Fibroblast of peridontal ligament (primary cell): Measurements from ENCODE around the gene EXOSC7.
"Not testable (repeated sequence)": the region's sequence is repeated elsewhere in the genome, so short reads cannot be mapped to it uniquely, and the experiment has no call there.

Experiments used
- DNase-seq: peaks from one replicate; pipeline ENCODE4 v3.0.0-alpha.2; 2010; ENCODE audit errors: extremely low read depth

Gene EXOSC7

DNA sequence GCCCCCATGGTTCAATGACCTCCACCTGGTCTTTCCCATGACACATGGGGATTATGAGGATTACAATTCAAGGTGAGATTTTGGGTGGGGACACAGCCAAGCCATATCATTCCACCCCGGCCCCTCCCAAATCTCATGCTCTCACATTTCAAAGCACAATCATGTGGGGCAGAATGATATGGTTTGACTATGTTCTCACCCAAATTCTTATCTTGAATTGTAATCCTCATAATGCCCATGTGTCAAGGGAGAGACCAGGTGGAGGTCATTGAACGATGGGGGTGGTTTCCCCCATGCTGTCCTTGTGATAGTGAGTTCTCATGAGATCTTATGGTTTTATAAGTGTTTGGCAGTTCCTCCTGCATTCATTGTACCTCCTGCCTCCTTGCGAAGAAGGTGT is 47.6 kb downstream of the EXOSC7 start:
- DNase-seq = no peak

DNA sequence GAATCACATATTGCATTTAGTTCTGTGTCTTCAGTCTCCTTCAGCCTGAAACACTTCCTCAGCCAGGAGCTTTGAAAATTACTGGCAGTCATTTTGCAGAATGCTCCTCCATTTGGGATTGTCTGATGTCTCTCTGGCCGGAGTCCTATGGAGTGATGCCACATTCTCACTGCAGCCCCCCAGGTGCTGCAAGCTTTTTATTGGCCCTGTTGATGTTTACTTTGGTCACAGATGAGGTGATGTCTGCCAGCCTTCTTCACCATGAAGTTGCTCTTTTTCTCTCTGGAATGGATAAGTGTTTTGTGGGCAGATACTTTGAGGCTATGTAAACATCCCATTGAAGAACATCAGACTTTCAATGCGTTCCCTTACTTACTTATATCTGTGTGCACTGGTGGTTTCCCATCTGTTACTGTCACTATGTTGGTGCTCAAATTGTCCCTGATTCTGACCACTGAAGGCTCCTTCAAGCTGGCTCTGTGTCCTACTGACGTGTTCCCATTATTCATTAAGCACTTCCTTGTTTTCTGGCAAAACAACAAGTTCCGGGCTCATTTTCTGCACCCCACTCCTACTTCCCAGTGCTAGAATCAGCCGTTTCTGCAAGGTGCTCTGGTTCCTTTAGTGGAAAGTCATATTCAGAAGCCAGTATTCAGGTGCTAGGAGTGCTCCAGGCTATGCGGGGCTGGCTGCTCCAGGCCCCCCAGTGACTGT is 48.7 kb downstream of the EXOSC7 start:
- DNase-seq = no peak

DNA sequence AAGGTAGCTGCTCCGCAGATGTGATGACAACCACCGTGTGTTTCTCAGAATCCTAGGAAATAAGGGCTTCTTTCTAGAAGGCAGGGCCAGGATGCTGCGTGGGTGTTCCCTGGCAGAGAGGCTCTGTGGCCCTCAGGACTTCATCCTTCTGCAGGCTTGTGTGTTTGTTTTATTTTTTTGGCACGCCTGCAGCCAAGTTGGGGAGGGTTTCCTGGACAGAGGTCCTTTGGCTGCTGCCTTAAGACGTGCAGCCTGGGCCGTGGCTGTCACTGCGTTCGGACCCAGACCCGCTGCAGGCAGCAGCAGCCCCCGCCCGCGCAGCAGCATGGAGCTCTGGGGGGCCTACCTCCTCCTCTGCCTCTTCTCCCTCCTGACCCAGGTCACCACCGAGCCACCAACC is 50.0 kb downstream of the EXOSC7 start, which contains the start of gene CLEC3B:
Gene CLEC3B, plus strand, starts transcription at position 266 of the 400 bp plus-strand sequence. Its CDS starts 60 bp downstream, at position 326.
- DNase-seq = peak; percentile 65

DNA sequence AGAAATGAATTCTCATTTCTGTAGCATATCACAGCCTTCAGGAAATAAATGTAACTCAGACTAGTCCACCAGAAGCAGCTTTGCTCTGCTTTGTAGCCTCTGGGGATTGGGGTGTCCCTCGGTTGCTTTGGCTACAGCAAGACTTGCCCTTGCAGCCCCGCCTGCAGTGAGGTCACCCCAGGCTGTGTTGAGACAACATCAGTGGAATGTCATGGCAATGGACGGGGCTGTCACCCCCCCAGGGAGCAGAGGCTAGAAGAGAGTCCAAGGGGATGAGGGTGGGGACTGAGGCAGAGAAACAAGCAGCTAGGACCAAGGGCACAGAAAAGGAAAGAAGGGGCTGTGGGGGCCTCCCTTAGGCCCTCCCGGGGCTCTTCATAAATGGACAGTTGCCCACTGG is 50.9 kb downstream of the EXOSC7 start:
- DNase-seq = peak; percentile 75

DNA sequence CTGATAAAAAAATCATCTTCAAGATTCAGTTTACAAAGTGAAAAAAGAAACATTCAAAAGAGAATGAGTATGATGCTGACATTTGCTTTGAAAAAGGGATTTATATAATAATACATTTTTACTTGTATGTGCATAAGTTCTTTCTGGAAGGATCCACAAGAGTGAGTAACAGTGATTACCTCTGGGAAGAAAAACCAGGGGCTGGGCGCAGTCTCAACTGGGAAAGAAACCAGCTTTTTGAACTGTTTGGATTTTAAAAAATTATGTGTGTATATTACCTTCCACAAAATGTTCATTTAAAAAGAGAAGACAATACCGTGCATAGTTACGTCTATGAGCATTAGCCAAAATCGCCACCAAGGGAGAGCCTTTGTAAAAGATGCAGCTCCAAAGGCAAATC is 51.4 kb downstream of the EXOSC7 start:
- peak; percentile 61 for DNase-seq

DNA sequence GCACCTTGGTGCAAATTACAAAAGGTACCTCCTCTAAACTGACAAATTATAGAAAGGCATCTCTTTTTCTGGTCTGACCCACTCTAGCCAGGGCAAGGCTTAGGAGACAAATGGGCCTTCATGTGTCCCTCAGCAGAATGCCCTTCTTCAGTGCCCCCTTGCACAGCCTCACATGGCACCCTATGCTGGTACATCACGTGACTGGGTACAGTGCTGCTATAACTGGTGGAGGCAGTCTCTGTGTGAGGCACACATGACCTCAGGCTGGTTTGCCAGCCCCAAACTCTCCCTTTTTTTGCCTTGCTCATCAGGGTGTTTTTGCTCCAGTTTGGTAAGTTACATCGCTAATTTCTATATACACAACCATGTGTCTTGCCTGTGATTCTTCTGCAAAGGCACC is 53.2 kb downstream of the EXOSC7 start:
- no peak for DNase-seq

DNA sequence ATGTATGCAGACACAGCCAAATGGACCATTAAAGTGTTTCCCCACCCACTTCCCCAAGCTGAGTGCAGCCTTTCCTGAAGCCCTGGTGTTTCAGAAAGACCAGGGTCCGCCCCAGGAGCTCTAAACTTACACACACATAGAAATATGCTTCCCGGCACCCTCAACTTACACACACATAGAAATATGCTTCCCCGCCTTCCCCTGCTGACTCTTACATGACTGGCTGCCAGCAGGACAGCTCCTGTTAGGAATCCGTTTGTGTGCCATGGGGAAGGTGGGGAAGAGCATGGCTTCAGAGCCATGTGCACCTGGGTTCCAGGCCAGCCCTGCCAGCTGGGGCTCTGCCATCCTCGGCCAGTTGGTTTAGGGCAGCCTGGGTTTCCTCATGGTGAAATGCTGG is 53.6 kb downstream of the EXOSC7 start:
- DNase-seq = no peak

DNA sequence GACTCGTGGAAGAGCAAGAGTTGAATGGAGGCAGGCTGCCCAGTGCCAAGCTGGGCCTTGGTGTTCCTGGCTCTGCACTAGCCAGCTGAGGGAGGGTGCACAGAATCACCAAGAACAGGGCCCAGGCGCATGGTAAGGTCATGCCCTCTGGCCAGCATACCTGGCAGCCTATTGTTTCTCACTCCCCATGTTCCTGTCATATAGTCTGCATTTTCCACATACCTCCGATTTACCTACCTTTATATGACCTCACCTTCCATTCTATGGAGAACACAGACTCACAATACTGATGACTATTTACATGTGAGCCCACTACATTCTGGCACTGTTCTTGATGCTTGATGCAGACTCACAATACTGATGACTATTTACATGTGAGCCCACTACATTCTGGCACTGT is 55.5 kb downstream of the EXOSC7 start:
- DNase-seq = no peak

DNA sequence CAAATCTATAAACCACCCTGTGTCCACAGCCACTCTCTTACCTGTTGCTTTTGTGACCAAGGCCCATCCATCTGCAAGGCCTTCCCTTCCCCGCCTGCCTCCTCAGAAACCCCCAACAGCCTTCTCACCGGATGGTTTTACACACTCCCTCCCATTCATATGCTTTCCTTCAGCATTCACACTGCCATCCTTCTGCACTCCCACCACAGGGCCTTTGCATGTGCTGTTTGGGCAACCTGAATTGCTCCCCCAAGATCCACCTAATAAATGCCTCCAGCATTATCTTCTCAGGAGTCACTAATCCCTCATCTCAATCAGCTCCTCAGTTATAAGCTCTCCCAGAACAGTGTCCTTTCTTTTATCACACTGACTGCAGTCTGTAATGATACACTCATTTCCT is 56.1 kb downstream of the EXOSC7 start:
- DNase-seq = no peak

DNA sequence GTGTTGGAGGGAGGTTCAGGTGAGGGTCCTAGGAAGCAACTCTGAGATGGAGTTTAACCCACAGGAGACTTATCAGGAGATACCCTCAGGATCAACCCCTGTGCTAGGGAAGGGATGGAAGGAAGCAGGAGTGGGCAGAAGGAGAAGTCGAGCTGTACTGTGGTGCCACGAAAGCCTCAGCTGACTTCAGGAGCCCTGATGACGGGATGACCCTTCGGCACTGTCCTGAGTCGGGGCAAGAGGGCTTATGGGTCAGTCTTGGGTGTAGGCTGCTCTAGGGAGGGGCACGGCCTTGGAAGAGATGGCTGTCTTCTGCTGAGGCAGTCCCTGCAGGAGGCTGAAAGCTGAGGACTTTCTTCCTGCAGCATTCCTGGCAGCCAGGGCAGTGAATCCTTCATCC is 57.7 kb downstream of the EXOSC7 start:
- DNase-seq = no peak

DNA sequence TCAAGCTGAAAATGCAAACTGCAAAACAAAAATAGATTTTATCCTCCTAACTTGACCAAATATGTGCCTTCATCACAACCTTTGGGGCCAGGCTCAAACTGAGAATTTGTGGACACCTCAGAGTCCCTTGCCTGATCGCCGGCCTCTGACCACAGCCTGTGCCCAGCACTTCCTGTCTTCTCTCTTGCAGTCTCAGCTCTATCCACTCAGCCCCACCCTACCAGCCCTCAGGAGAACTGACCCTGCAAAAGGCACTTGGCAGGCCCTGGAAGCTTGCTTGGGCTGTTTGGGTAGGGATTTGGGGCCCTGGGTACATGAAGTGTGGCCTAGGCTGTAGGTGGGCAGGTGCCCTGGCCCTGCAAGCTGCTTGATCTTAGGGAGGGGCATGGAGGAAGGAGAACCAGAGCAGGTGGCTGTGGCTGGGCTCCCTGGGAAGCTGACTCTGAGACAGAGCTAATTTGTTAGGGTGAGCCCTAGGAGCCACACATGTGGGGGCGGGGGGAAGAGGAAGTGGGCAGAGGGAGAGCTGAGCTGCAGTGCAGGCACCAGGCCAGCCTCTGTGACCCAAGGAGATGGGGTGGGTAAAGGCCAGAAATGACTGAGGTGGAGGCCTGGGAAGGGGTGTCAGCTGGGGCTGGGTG is 58.7 kb downstream of the EXOSC7 start:
- DNase-seq = no peak

DNA sequence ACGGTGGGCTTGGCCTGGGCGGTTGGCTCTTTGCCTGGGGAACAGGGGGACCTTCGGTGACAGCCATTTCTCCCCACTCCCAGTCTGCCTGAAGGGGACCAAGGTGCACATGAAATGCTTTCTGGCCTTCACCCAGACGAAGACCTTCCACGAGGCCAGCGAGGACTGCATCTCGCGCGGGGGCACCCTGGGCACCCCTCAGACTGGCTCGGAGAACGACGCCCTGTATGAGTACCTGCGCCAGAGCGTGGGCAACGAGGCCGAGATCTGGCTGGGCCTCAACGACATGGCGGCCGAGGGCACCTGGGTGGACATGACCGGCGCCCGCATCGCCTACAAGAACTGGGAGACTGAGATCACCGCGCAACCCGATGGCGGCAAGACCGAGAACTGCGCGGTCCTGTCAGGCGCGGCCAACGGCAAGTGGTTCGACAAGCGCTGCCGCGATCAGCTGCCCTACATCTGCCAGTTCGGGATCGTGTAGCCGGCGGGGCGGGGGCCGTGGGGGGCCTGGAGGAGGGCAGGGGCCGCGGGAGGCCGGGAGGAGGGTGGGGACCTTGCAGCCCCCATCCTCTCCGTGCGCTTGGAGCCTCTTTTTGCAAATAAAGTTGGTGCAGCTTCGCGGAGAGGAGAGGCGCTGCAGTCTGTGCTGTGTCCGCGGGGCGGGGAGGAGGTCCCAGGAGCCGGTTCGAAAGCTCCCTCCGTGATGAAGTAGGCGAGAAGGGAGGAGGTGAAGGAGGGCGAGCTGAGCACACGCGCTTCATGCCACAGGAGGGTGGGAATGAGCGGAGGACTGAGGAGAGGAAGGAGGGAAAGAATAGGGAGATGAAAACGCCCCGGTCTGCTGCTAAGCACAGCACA is 59.6 kb downstream of the EXOSC7 start:
- peak; percentile 52 for DNase-seq

DNA sequence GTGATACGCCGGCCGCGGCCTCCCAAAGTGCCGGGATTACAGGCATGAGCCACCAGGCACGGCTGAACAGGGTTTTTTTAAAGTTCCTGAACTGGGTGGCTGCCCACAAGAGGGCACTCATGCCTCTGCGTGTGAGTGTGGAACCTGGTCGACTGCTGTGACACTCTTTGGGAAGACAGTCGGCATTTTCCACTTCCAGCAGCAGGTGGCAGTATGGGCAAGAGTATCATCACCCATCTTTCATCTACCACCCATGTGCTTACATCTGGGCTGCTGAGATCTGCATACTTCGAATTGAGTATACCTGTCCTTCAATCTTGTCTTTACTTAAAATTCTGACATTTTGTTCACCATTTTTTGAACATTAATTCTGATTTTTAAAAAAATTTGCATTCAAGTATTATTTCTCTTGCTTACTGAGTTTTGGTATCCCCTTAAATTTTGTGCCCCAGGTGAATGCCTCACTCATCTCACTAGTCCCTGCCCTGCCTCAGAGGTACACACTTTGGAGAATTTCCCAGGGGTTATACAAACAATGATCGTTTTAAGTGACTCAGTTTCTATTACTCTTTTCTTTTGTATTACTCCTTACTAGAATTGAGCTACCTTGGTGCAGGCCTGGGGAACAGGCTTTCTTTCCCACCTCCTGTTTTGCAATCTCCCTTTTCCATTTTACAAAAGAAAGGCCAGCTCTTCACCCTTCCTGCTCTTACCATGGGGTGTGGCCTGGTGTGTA is 61.8 kb downstream of the EXOSC7 start:
- DNase-seq = peak; percentile 95

DNA sequence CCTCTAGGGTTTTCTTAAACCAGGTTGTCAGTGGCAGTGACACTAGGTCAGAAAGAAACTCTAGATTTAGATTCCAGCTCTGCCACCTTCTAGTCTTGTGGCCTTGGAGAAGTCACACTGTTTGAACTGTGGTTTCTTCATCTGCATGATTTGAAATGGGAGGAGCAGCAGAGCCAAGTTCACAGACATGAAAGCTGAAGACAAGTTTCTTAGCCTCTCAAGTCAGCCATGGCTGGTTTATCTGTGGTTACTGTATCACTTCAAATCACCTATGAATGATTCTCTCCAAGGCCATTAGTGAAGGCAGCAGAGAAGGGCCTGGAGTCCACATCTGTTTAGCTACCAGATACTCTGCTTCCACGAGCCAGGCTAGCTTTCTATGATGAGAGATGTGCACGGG is 65.6 kb downstream of the EXOSC7 start:
- DNase-seq = no peak

DNA sequence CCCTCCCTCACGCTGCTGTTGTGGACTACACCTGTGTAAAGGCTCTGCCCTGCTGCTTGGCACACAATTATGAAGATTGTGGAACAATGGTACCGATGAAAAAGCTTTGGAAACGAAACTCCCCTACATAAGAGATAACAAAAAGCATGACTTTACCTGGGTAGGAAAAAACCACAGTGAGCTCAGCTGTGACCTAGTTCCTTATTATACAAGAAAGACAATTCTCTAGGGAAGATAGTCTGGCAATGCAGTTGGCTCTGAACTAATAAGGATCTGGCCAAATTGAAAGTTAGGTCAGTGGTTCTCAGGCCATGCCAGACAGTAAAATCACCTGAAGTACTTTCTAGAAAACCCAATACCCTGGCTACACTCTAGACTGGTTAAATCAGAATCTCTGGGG is 66.1 kb downstream of the EXOSC7 start:
- no peak for DNase-seq

DNA sequence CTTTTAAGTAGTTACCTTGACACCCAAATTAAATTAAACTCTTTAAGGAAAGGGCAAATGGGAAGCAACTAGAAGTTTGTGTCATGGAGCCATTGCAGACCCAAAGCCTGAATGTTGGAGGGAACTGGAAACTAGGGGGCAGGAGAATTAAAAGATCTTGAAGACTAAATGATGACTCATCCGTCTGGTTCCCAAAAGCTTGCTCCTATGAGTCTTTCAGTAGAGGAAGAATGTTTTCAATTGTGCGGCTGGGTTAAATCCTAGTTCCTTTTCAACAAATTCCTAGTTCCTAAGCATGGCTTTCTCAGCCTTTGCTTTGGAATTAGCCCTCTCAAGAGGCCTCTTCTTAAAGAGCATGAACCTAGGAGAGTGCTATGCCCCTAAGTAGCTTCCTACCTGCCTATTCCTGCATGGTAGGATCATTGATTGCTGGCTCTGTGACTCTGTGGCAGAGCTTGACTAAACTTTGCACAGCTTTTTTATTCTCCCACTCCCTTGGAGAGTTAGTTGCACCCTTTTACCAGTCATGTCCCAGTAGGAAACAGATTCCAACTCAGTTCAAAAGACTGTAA is 67.8 kb downstream of the EXOSC7 start:
- DNase-seq = peak; percentile 98

DNA sequence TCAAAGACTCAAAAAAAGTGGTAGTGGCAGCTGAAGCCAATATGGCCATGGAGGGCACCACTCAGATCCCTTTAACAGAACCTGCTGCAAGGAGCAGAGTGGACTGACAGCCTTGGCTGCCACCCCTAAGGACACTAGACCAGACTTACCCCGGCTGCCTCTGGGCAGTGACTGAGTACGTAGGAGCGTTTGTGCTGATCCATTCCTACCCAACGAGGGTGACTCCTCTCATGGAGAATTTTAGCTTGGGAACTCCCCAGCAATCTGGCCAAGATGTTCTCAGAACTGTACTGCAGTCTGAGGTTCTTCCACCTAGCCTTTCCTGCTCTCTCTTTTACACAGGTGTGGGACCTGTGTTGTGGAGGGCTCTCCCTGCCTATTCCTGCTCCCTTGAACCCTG is 72.2 kb downstream of the EXOSC7 start:
- no peak for DNase-seq

DNA sequence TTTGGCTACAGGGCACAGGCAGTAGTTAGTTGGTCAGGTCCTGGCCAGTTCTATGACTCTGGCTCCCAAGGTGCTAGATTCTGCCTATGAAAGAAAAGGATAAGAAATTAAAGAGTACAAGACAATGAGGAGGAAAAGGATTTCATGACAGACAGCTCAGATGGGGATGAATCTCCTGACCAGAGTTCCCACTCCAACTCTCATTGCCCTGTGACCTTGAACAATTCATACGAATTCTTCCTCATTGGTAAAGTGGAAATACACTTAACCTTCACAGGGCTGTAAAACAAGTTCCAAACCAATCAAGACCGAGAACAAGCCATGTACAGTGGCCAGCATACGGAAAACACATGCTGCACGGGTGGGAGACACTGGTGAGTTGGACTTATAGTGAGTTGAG is 73.8 kb downstream of the EXOSC7 start:
- no peak for DNase-seq

DNA sequence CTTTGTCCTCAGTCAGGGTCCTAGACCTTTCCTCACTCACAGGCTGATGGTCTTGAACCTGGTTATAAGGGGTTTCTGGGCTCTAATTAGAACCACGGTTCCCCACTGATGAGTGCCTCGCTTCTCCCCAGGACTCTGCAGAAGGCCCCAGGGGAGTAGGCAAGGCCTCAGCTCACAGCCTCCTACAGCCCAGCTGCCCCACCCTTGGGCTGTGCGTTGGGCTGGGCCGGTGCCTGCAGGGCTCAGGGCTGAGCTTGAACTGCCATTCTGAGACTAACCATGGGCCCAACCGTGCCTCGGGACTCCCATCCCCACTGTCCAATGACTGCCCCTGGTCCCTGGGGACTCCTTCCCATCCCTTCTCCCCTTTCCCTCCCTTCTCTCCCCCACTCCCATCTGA is 75.6 kb downstream of the EXOSC7 start:
- no peak for DNase-seq

DNA sequence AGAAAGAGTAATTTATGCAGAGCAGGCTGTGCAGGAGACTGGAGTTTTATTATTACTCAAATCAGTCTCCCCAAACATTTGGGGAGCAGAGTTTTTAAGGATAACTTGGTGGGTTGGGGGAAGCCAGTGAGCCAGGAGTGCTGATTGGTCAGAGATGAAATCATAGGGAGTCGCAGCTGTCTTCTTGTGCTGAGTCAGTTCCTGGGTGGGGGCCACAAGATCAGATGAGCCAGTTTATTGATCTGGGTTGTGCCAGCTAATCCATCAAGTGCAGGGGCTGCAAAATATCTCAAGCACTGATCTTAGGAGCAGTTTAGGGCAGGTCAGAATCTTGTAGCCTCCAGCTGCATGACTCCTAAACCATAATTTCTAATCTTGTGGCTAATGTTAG is 77.8 kb downstream of the EXOSC7 start:
- not testable (repeated sequence) for DNase-seq

DNA sequence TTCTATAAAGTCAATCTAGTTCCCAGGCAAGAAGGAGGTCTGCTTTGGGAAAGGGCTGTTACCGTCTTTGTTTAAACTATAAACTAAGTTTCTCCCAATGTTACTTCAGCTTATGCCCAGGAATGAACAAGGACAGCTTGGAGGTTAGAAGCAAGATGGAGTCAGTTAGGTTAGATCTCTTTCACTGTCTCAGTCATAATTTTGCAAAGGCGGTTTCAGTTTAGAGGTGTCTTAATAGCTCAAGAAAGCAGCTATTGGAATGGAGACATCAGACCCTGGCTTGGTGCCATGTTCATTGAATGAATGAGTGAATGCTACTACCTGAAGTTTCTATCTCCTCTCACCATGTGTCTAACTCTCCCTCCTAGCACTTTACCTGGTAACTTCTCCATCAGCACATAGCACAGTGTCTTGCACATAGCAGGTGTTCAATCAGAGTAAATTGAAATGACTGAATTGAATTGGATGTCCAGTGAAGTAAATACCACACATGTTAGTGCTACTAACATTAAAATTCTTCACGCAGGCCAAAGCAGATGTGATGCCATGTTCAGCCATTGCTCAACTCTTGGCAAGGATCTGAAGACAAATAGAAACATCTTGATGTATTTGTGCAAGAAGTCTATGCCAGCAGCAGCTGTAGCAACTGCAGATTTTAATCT is 78.3 kb downstream of the EXOSC7 start:
- DNase-seq = peak; percentile 99
